Gastroesophageal sphincter (tissue), 3 donors: ENCODE data around the gene IL17RB.

Source experiments
- POLR2A ChIP-seq, 2 donors: fragments of 450-650 bp; IDR thresholded peaks; one replicate each; pipeline ENCODE4 v1.6.1; 2017; ENCODE audit warnings: antibody characterized with exemption in 2 of 2, mild to moderate bottlenecking in 2 of 2, moderate library complexity in 1 of 2
- POLR2AphosphoS5 ChIP-seq: sonication (generic); formaldehyde crosslinking; IDR thresholded peaks from one replicate; pipeline ENCODE4 v1.6.1; 2017; ENCODE audit warnings: antibody characterized with exemption
- TF ChIP-seq, protein P1 (sequence below), 4 experiments: fragments of 200-600 bp in 2 of 4; fragments of 450-650 bp in 2 of 4; sonication (generic) in 1 of 4; IDR thresholded peaks; one replicate each; pipeline ENCODE4 v1.5.1; 2017 to 2019; ENCODE audit warnings: antibody characterized with exemption in 4 of 4, mild to moderate bottlenecking in 2 of 4, moderate library complexity in 2 of 4

DNA sequence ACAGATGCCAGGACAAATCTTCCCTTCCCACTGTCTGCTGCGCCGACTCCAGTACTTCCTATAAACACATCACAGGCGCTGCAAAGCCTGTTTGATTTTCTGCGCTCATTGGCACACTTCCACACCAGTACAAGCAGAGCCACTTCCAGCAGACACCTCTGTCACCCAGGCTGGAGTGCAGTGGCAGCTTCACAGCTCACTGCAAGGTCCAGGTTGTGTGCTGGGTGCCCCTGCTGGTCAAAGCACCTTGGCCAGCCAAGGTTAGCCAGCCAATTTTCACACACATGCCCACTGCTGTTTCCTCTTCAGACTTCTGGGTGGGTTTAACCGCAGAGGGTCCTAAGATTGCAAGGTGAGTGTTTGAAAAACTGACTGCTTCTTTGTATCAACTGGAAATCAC is 5.1 kb upstream of the IL17RB start:
- TF ChIP-seq POLR2A (IDR thresholded peaks at IDR 0.05): no peak
- TF ChIP-seq, protein P1, sequence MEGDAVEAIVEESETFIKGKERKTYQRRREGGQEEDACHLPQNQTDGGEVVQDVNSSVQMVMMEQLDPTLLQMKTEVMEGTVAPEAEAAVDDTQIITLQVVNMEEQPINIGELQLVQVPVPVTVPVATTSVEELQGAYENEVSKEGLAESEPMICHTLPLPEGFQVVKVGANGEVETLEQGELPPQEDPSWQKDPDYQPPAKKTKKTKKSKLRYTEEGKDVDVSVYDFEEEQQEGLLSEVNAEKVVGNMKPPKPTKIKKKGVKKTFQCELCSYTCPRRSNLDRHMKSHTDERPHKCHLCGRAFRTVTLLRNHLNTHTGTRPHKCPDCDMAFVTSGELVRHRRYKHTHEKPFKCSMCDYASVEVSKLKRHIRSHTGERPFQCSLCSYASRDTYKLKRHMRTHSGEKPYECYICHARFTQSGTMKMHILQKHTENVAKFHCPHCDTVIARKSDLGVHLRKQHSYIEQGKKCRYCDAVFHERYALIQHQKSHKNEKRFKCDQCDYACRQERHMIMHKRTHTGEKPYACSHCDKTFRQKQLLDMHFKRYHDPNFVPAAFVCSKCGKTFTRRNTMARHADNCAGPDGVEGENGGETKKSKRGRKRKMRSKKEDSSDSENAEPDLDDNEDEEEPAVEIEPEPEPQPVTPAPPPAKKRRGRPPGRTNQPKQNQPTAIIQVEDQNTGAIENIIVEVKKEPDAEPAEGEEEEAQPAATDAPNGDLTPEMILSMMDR (IDR thresholded peaks at IDR 0.05): no peak
- no peak for TF ChIP-seq POLR2AphosphoS5
